Measurements from ENCODE around the gene TAPBPL.
"Not testable (repeated sequence)": the region's sequence is repeated elsewhere in the genome, so short reads cannot be mapped to it uniquely, and the experiment has no call there.

TAPBPL gene

DNA sequence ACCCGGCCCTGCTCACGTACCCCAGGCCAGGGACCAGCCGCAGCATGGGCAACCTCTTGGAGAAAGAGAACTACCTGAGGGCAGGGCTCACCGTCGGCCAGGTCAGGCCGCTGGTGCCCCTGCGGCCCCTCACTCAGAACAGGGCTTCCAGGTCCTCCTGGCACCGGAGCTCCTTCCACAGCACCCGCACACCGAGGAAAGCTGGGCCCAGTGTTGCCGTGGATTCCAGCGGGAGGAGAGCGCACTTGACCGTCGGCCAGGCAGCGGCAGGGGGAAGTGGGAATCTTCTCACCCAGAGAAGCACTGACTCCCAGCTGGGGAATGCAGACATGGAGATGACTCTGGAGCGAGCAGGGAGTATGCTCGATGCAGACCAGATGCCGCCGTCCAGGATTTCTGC, 26.6 kb downstream of the TAPBPL start:
- Histone ChIP-seq H3K4me1 (ENCODE audit: control insufficient read depth, insufficient read depth, low read length) (no peaks in the 10 kb centered on the region), H3K36me3 (ENCODE audit: insufficient read depth, low read length) (no peaks in the 10 kb centered on the region), H3K4me2 (ENCODE audit: low read length) (no peak overlapping the region), H3K9me3 (replicated peaks; ENCODE audit: low read length) (no peaks in the 10 kb centered on the region), H3K27me3 (ENCODE audit: control insufficient read depth, insufficient read depth, low read length) (peaks cover 19% of the 10 kb centered on the region), H3K4me3 (ENCODE audit: low read length) (no peak overlapping the region), H3K9ac (ENCODE audit: low read depth, low read length) (no peak overlapping the region)

GRCh38 chr12:6488240-6488639, 36.4 kb downstream of the TAPBPL start:
- Histone ChIP-seq H3K36me3 (ENCODE audit: insufficient read depth, low read length) (peaks cover 6% of the 10 kb centered on the region), H3K4me1 (ENCODE audit: control insufficient read depth, insufficient read depth, low read length) (peaks cover 5% of the 10 kb centered on the region), H3K4me2 (ENCODE audit: low read length) (no peak overlapping the region)

GRCh38 chr12:6489449-6489848, 37.6 kb downstream of the TAPBPL start:
- H3K4me1 ChIP-seq (ENCODE audit: control insufficient read depth, insufficient read depth, low read length), result peaks cover 5% of the 10 kb centered on the region
- no peaks in the 10 kb centered on the region for H3K9me3 ChIP-seq (replicated peaks; ENCODE audit: low read length)
- H3K36me3 ChIP-seq (ENCODE audit: insufficient read depth, low read length), result peaks cover 6% of the 10 kb centered on the region
- H3K9ac ChIP-seq (ENCODE audit: low read depth, low read length), result no peak overlapping the region
- H3K4me3 ChIP-seq (ENCODE audit: low read length), result no peak overlapping the region
- H3K27me3 ChIP-seq (ENCODE audit: control insufficient read depth, insufficient read depth, low read length), result no peaks in the 10 kb centered on the region
- no peak overlapping the region for H3K4me2 ChIP-seq (ENCODE audit: low read length)

More at GRCh38 chr12:6488240-6488639, 36.4 kb downstream of the TAPBPL start:
- Histone ChIP-seq H3K27me3 (ENCODE audit: control insufficient read depth, insufficient read depth, low read length) (no peaks in the 10 kb centered on the region), H3K9me3 (replicated peaks; ENCODE audit: low read length) (no peaks in the 10 kb centered on the region), H3K4me3 (ENCODE audit: low read length) (no peak overlapping the region), H3K9ac (ENCODE audit: low read depth, low read length) (no peak overlapping the region)

- H3K9me3 ChIP-seq (replicated peaks; ENCODE audit: low read length); H3K36me3 ChIP-seq (ENCODE audit: insufficient read depth, low read length); H3K4me2 ChIP-seq (ENCODE audit: low read length); H3K27me3 ChIP-seq (ENCODE audit: control insufficient read depth, insufficient read depth, low read length); H3K9ac ChIP-seq (ENCODE audit: low read depth, low read length); H3K4me3 ChIP-seq (ENCODE audit: low read length): not testable (repeated sequence)
- peaks cover 18% of the 10 kb centered on the region for H3K4me1 ChIP-seq (ENCODE audit: control insufficient read depth, insufficient read depth, low read length)
Observed at GRCh38 chr12:6490673-6491072, 38.8 kb downstream of the TAPBPL start.

DNA sequence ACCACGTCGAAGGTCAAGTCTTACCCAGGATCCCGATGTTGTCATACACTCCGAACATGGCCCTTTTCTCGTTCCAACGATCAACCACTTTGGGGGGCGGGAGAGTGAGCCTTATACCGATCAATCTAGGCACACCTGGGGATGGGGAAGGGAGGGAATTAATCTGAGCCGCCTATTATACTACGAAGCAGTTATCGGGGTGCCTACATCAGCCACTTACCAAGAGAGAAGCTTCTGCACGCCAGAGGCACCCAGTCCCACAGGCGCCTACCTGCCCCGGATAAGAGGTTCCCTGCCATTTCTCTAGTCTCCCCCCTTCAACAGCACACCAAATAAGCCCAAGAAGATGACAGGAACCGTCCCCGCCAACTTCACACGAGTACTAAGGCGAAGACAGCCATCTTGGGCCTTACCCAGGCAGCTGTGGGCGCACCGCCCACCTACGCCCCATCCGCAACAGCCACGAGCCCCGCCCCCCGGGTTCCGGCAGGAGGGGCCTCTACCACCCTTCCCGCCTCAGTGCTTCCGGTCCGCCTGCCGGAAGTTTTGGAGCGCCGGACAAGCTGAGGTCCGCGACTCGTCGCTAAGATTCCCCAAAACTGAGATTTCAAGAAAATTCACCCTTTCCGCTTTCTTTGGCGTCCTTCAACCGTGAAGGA, 41.1 kb downstream of the TAPBPL start, which contains the start of gene MRPL51:
TSS of gene MRPL51 (minus strand) at position 425 of the 659 bp plus-strand sequence. CDS start at position 299, 126 bp downstream.
- Histone ChIP-seq H3K9me3 (replicated peaks; ENCODE audit: low read length) (no peaks in the 10 kb centered on the region), H3K9ac (ENCODE audit: low read depth, low read length) (peak within 1 kb of the TSS; percentile 95), H3K27me3 (ENCODE audit: control insufficient read depth, insufficient read depth, low read length) (no peaks in the 10 kb centered on the region), H3K4me3 (ENCODE audit: low read length) (peak within 1 kb of the TSS; percentile 96), H3K4me1 (ENCODE audit: control insufficient read depth, insufficient read depth, low read length) (peaks cover 21% of the 10 kb centered on the region), H3K36me3 (ENCODE audit: insufficient read depth, low read length) (peaks cover 20% of the 10 kb centered on the region), H3K4me2 (ENCODE audit: low read length) (peak within 1 kb of the TSS; percentile 91)

DNA sequence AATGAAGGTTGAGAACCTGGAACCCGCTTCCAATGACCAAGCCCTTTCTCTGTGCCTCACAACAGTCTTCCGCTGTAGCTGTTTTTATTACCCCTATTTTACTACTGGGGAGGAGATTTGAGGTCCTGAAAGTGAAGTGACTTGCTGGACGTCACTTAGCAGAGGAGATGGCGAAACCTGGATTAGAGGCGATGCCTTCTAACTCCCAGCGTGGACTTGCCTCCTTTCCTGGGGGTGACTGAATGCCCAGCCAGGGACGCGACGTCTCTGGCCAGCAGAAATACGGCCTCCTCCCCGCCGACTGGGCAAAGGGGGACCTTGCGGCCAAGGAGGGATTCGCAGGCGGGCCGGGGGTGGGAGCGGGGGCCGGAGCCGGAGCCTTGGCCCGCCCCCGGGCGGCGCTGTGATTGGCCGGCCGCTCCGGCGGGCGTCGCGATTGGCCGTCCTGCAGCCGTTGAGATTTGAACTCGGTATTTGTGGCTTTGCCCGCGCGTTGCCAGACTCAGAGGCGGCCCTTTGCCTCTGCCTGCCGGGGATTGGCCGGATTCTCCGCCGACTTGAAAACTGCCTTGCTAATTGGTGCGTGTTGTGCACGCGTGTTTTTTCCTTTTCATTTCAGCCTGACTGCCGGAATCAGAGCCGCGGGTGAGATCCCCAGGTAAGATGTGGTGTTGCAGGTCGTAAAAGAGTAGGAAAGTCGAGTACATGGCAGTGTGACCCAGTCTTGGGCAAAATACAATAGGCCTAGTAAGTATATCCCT, 41.8 kb downstream of the TAPBPL start, which contains the start of gene NCAPD2:
TSS of gene NCAPD2 (plus strand) at position 606 of the 761 bp plus-strand sequence. CDS start 997 bp downstream, outside the sequence.
- Histone ChIP-seq H3K4me2 (ENCODE audit: low read length) (peak within 1 kb of the TSS; percentile 91), H3K36me3 (ENCODE audit: insufficient read depth, low read length) (peaks cover 20% of the 10 kb centered on the region), H3K27me3 (ENCODE audit: control insufficient read depth, insufficient read depth, low read length) (no peaks in the 10 kb centered on the region), H3K4me3 (ENCODE audit: low read length) (peak within 1 kb of the TSS; percentile 96), H3K9ac (ENCODE audit: low read depth, low read length) (peak within 1 kb of the TSS; percentile 95), H3K9me3 (replicated peaks; ENCODE audit: low read length) (no peaks in the 10 kb centered on the region), H3K4me1 (ENCODE audit: control insufficient read depth, insufficient read depth, low read length) (peaks cover 21% of the 10 kb centered on the region)

- Histone ChIP-seq H3K9ac (ENCODE audit: low read depth, low read length) (peak overlapping the region; percentile 95), H3K4me1 (ENCODE audit: control insufficient read depth, insufficient read depth, low read length) (peaks cover 21% of the 10 kb centered on the region), H3K27me3 (ENCODE audit: control insufficient read depth, insufficient read depth, low read length) (no peaks in the 10 kb centered on the region), H3K36me3 (ENCODE audit: insufficient read depth, low read length) (peaks cover 22% of the 10 kb centered on the region), H3K4me2 (ENCODE audit: low read length) (peak overlapping the region; percentile 91), H3K4me3 (ENCODE audit: low read length) (peak overlapping the region; percentile 96), H3K9me3 (replicated peaks; ENCODE audit: low read length) (no peaks in the 10 kb centered on the region)
Observed at GRCh38 chr12:6494258-6494743, 42.5 kb downstream of the TAPBPL start.

- H3K9ac ChIP-seq (ENCODE audit: low read depth, low read length), result peak overlapping the region; percentile 95
- peak overlapping the region; percentile 96 for H3K4me3 ChIP-seq (ENCODE audit: low read length)
- peaks cover 28% of the 10 kb centered on the region for H3K36me3 ChIP-seq (ENCODE audit: insufficient read depth, low read length)
Observed at GRCh38 chr12:6494968-6495367, 43.1 kb downstream of the TAPBPL start.

DNA sequence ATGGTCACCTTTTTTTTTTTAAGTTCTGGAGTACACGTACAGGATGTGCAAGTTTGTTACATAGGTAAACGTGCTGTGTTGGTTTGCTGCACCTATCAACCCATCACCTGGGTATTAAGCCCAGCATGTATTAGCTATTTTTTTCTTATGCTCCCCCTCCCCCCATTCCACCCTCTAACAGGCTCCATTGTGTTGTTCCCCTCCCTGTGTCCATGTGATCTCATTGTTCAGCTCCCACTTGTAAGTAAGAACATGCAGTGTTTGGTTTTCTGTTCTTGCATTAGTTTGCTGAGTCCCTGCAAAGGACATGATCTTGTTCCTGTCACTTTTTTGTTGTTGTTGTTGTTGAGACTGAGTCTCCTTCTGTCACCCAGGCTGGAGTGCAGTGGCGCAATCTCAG, 45.4 kb downstream of the TAPBPL start:
- peaks cover 17% of the 10 kb centered on the region for H3K4me1 ChIP-seq (ENCODE audit: control insufficient read depth, insufficient read depth, low read length)
- peaks cover 42% of the 10 kb centered on the region for H3K36me3 ChIP-seq (ENCODE audit: insufficient read depth, low read length)
- not testable (repeated sequence) for H3K27me3 ChIP-seq (ENCODE audit: control insufficient read depth, insufficient read depth, low read length)

More at GRCh38 chr12:6494968-6495367, 43.1 kb downstream of the TAPBPL start:
- no peaks in the 10 kb centered on the region for H3K9me3 ChIP-seq (replicated peaks; ENCODE audit: low read length)
- H3K4me1 ChIP-seq (ENCODE audit: control insufficient read depth, insufficient read depth, low read length), result peaks cover 21% of the 10 kb centered on the region
- H3K4me2 ChIP-seq (ENCODE audit: low read length), result peak overlapping the region; percentile 91
- no peaks in the 10 kb centered on the region for H3K27me3 ChIP-seq (ENCODE audit: control insufficient read depth, insufficient read depth, low read length)

GRCh38 chr12:6500466-6500865, 48.6 kb downstream of the TAPBPL start:
- peaks cover 49% of the 10 kb centered on the region for H3K36me3 ChIP-seq (ENCODE audit: insufficient read depth, low read length)
- H3K9ac ChIP-seq (ENCODE audit: low read depth, low read length), result no peak overlapping the region
- no peaks in the 10 kb centered on the region for H3K27me3 ChIP-seq (ENCODE audit: control insufficient read depth, insufficient read depth, low read length)
- H3K4me3 ChIP-seq (ENCODE audit: low read length), result no peak overlapping the region
- no peak overlapping the region for H3K4me2 ChIP-seq (ENCODE audit: low read length)
- H3K9me3 ChIP-seq (replicated peaks; ENCODE audit: low read length), result no peaks in the 10 kb centered on the region
- H3K4me1 ChIP-seq (ENCODE audit: control insufficient read depth, insufficient read depth, low read length), result peaks cover 5% of the 10 kb centered on the region

More for the DNA sequence above, 45.4 kb downstream of the TAPBPL start:
- not testable (repeated sequence) for H3K9ac ChIP-seq (ENCODE audit: low read depth, low read length); H3K4me3 ChIP-seq (ENCODE audit: low read length); H3K9me3 ChIP-seq (replicated peaks; ENCODE audit: low read length); H3K4me2 ChIP-seq (ENCODE audit: low read length)

DNA sequence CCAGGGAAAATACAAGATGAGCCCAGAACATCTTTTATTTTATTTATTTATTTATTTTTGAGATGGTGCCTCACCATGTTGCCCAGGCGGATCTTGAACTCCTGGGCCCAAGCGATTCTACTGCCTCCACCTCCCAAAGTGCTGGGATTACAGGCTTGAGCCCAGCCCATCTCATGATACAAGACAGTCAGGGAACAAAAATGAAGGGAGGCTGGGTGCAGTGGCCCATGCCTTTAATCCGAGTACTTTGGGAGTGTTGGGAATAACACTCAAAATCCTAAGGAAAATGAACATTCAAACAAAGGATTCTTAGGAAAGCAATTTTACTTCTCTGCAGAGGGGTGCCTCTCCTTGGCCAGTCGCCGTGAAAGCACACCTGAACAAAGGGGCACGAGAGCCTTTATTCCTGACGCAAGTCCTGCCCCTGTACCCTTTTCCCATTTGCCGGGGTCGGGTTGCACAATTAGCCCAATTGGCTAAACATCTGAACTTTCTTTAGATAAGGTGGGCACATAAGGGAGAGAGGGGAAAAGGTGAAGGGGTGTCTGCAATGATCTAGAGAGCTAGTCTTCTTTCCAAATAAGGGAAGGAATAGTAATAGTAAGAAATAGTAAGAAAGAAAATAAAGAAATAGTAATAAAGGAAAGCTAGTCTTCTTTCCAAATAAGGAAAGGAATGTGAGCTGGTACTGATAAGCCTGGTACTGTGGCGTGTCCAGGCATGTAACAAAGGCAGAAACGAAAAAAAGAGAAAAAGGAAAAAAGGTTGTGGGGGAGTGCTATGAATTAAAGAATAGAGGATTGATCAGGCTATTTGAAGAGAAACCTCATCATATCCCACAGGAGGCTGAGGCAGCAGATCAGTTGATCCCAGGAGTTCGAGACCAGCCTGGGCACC, 55.5 kb downstream of the TAPBPL start:
- Histone ChIP-seq H3K4me2 (ENCODE audit: low read length) (no peak overlapping the region), H3K9me3 (replicated peaks; ENCODE audit: low read length) (no peaks in the 10 kb centered on the region), H3K4me3 (ENCODE audit: low read length) (no peak overlapping the region), H3K4me1 (ENCODE audit: control insufficient read depth, insufficient read depth, low read length) (no peaks in the 10 kb centered on the region), H3K9ac (ENCODE audit: low read depth, low read length) (no peak overlapping the region), H3K27me3 (ENCODE audit: control insufficient read depth, insufficient read depth, low read length) (no peaks in the 10 kb centered on the region), H3K36me3 (ENCODE audit: insufficient read depth, low read length) (peaks cover 33% of the 10 kb centered on the region)

Measured in skeletal muscle satellite cell (primary cell).